ENCODE results near the gene MYBPH. TPM values are rescaled to one million over a fixed set of nuclear protein-coding genes. Genes with fewer than 3 reads are reported as not detected.

The MYBPH gene
- total RNA-seq, 6 experiments from 2014 or later = not detected

GRCh38 chr1:203165101-203165799 lies 10.4 kb downstream of the MYBPH start:
- H3K27ac Mint-ChIP-seq = no peak overlapping the region
- H3K27me3 Mint-ChIP-seq (ENCODE audit: insufficient read depth) = peaks cover 11% of the 10 kb centered on the region
- no peak for TF ChIP-seq CTCF (IDR thresholded peaks at IDR 0.05)
- H3K4me3 Mint-ChIP-seq = no peak overlapping the region
- no peaks in the 10 kb centered on the region for H3K36me3 Mint-ChIP-seq (ENCODE audit: low read depth)
- DNase-seq = no peak
- no peaks in the 10 kb centered on the region for H3K4me1 Mint-ChIP-seq (ENCODE audit: low read depth)
- H3K9me3 Mint-ChIP-seq = no peaks in the 10 kb centered on the region

GRCh38 chr1:203163891-203164635 lies 11.6 kb downstream of the MYBPH start:
- H3K27ac Mint-ChIP-seq = no peak overlapping the region
- no peaks in the 10 kb centered on the region for H3K4me1 Mint-ChIP-seq (ENCODE audit: low read depth)
- H3K9me3 Mint-ChIP-seq = no peaks in the 10 kb centered on the region
- H3K27me3 Mint-ChIP-seq (ENCODE audit: insufficient read depth) = peaks cover 15% of the 10 kb centered on the region
- DNase-seq = no peak
- no peak for TF ChIP-seq CTCF (IDR thresholded peaks at IDR 0.05)
- no peak overlapping the region for H3K4me3 Mint-ChIP-seq
- H3K36me3 Mint-ChIP-seq (ENCODE audit: low read depth) = peaks cover 3% of the 10 kb centered on the region

- H3K4me1 Mint-ChIP-seq (ENCODE audit: low read depth) = no peaks in the 10 kb centered on the region
- peaks cover 13% of the 10 kb centered on the region for H3K9me3 Mint-ChIP-seq
- H3K4me3 Mint-ChIP-seq = no peak overlapping the region
- H3K27me3 Mint-ChIP-seq (ENCODE audit: insufficient read depth) = peaks cover 15% of the 10 kb centered on the region
- no peak overlapping the region for H3K27ac Mint-ChIP-seq
- H3K36me3 Mint-ChIP-seq (ENCODE audit: low read depth) = peaks cover 18% of the 10 kb centered on the region
- TF ChIP-seq CTCF (IDR thresholded peaks at IDR 0.05) = no peak
- DNase-seq = no peak
Measured at GRCh38 chr1:203162403-203162802, 13.2 kb downstream of the MYBPH start.

- Mint-ChIP-seq H3K36me3 (ENCODE audit: low read depth) (peaks cover 18% of the 10 kb centered on the region), H3K4me3 (no peak overlapping the region), H3K4me1 (ENCODE audit: low read depth) (no peaks in the 10 kb centered on the region), H3K27ac (no peak overlapping the region), H3K27me3 (ENCODE audit: insufficient read depth) (peaks cover 13% of the 10 kb centered on the region), H3K9me3 (peaks cover 13% of the 10 kb centered on the region)
- DNase-seq = no peak
- no peak for TF ChIP-seq CTCF (IDR thresholded peaks at IDR 0.05)
Measured at GRCh38 chr1:203161703-203162102, 13.9 kb downstream of the MYBPH start.

- Mint-ChIP-seq H3K27me3 (ENCODE audit: insufficient read depth) (peaks cover 13% of the 10 kb centered on the region), H3K9me3 (peaks cover 13% of the 10 kb centered on the region), H3K27ac (no peak overlapping the region), H3K4me1 (ENCODE audit: low read depth) (no peaks in the 10 kb centered on the region; the same call in 1 of the 2 replicates), H3K4me3 (no peak overlapping the region), H3K36me3 (ENCODE audit: low read depth) (peaks cover 18% of the 10 kb centered on the region)
- no peak for TF ChIP-seq CTCF (IDR thresholded peaks at IDR 0.05)
- DNase-seq = no peak
Measured at GRCh38 chr1:203161175-203161574, 14.5 kb downstream of the MYBPH start.
